Erythroblast (primary cell): ENCODE data around the gene SRGAP1.

Experiments used
- DNase-seq, 2 experiments: peaks; one replicate each; lab custom pipeline; 2025; lab: John Stamatoyannopoulos, UW
- GATA1 ChIP-seq: IDR thresholded peaks from 2 replicates; pipeline ENCODE4 v1.6.1; 2011; ENCODE audit warnings: low read depth, mild to moderate bottlenecking, control low read depth, low read length, moderate library complexity
- POLR2A ChIP-seq: IDR thresholded peaks from 2 replicates; pipeline ENCODE4 v1.6.1; 2011; ENCODE audit warnings: mild to moderate bottlenecking, low read length

SRGAP1 gene

GRCh38 chr12:63897931-63898330 is 53.4 kb downstream of the SRGAP1 start:
- DNase-seq: peak in 1 of 2 experiments; percentile 13
- TF ChIP-seq GATA1 (no peak), POLR2A (no peak)

- no peak for DNase-seq
- TF ChIP-seq GATA1: no peak
- TF ChIP-seq POLR2A: no peak
These were observed 54.4 kb downstream of the SRGAP1 start for GRCh38 chr12:63898764-63899337.

- DNase-seq: no peak
- TF ChIP-seq POLR2A (no peak), GATA1 (no peak)
These were observed 54.9 kb downstream of the SRGAP1 start for GRCh38 chr12:63899396-63899795.

DNA sequence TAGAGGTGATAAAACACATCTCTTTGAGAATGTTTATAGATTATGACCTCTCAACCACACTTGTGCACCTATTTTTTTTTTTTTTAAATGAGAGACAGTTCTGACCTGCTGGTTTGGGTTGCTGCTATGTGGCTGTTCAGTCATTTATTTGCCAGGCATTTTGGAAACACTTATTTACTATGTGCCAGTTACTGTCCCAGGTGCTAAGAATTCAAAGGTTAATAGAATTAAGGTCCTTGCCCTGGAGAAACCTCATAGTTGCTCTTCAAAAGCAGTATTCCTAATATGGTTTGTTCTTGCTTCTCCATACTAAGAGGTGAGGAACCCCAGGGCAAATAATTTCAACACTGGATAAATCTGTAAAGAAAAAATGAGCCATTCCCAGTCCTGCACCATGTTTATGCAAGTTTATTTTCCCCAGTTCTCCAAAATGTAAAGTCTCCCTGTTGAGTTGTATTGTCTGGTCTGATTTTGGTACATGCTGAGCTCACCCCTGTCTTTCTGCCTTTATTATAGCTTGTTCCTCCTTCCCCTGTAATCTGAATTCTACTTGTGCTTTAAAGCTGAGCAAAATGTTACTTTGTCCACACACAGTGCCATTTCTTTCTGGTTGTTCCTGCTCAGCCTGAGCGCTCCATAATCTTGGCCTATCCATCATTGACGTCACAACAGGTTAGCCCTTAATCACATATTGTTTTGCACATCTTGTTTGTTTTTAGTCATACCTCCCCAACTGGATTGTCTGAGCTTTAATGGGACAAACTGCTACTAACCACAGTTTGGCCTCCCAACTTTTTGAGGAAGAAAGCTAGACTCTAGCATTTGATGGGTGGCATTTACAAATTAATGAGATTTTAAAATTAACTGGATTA is 56.7 kb downstream of the SRGAP1 start:
- no peak for DNase-seq
- TF ChIP-seq POLR2A (no peak), GATA1 (no peak)

DNA sequence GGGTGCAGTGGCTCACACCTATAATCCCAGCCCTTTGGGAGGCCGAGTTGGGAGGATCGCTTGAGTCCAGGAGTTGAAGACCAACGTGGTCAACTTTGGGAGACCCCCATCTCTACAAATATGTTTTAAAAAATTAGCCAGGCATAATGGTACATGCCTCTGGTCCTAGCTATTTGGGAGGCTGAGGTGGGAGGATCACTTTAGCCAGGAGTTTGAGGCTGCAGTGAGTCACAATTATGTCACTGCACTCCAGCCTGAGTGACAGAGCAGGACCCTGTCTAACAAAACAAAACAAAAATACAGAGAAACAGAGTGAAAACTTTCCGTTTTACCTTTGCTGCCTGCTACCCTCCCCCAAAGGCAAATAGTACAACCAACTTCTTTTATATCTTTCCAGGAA is 60.2 kb downstream of the SRGAP1 start:
- TF ChIP-seq POLR2A (no peak), GATA1 (no peak)
- no peak for DNase-seq

- no peak for TF ChIP-seq GATA1
- no peak for TF ChIP-seq POLR2A
- DNase-seq: no peak
These were observed 61.0 kb downstream of the SRGAP1 start for GRCh38 chr12:63905544-63905943.

- DNase-seq: no peak
- TF ChIP-seq GATA1: no peak
- no peak for TF ChIP-seq POLR2A
These were observed 62.4 kb downstream of the SRGAP1 start for GRCh38 chr12:63906876-63907275.

GRCh38 chr12:63907561-63907960 is 63.1 kb downstream of the SRGAP1 start:
- no peak for DNase-seq
- no peak for TF ChIP-seq GATA1
- no peak for TF ChIP-seq POLR2A

DNA sequence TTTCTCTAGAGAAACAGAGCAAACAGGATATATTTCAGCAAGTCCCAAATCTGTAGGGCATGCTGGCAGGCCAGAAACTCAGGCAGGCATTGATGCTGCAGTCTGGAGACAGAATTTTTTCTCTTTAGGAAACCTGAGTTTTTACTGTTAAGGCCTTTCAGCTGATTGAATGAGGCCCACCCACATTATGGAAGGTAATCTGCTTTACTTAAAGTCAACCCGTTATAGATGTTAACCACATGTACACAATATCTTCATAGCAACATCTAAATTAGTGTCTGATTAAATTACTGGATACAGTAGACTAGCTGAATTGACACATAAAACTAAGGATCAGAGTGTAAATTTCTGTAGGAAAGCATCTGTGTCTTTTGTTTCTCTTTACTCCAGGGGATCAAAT is 65.2 kb downstream of the SRGAP1 start:
- TF ChIP-seq GATA1 (no peak), POLR2A (no peak)
- no peak for DNase-seq

- TF ChIP-seq GATA1: no peak
- no peak for TF ChIP-seq POLR2A
- no peak for DNase-seq
These were observed 66.8 kb downstream of the SRGAP1 start for GRCh38 chr12:63911341-63911740.

GRCh38 chr12:63912651-63913050 is 68.2 kb downstream of the SRGAP1 start:
- no peak for DNase-seq
- TF ChIP-seq GATA1 (no peak), POLR2A (no peak)

DNA sequence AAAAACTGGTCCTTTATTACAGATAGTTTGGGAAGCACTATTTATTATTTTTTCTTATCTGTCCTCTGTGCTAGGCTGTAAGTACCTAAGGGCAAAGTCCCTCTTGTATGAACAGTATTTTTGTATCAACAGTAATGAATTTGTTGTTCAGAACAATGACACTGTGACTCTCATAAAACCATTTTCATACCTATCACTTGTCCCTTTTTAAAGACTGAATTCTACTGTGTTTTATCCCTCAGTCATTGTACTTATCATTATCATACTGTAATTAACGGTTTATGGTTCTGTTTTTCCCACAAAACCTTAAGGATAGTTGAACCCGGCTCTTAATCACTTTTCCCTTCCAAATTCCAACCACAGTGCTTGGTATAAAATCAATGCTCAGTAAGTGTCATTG is 69.4 kb downstream of the SRGAP1 start:
- no peak for TF ChIP-seq GATA1
- TF ChIP-seq POLR2A: no peak
- DNase-seq: no peak

GRCh38 chr12:63915105-63915800 is 70.8 kb downstream of the SRGAP1 start:
- no peak for DNase-seq
- no peak for TF ChIP-seq POLR2A
- no peak for TF ChIP-seq GATA1

- DNase-seq: no peak
- TF ChIP-seq POLR2A: no peak
- TF ChIP-seq GATA1: no peak
These were observed 72.3 kb downstream of the SRGAP1 start for GRCh38 chr12:63916561-63917476.
